LNCAP (cell line): ENCODE results near the gene ALOXE3.

Experiments
- TF ChIP-seq, protein P1 (sequence below): fragments of 450-650 bp; IDR thresholded peaks from 2 replicates; pipeline ENCODE4 v1.5.1; 2017; ENCODE audit warnings: mild to moderate bottlenecking

Gene ALOXE3

DNA sequence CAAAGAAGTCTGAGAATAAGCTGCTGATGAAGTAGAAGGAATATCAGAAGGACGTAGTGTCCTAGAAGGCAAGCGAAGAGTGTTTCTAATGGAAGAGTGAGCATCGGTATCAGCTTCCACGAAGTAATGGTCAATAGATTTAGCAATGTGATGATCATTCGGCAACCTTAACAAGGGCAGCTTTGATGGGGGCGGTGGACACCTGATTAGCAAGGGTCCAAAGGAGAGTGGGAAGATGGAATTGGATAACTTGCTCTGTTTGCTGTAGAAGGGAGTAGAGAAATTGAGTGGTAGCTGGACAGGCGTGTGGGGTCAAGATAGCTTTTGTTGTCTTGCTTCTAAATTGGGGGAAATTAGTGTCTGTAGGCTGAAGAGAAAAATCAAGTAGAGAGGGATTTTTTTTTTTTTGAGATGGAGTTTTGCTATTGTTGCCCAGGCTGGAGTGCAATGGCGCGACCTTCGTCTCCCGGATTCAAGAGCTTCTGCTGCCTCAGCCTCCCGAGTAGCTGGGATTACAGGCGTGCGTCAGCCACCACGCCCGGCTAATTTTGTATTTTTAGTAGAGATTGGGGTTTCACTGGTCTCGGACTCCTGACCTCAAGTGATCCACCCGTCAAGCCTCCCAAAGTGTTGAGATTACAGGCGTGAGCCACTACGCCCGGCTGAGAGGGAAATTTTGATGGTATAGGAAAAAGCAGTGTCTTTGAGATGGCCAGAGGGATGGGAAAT, 19.5 kb upstream of the ALOXE3 start:
- TF ChIP-seq, protein P1, sequence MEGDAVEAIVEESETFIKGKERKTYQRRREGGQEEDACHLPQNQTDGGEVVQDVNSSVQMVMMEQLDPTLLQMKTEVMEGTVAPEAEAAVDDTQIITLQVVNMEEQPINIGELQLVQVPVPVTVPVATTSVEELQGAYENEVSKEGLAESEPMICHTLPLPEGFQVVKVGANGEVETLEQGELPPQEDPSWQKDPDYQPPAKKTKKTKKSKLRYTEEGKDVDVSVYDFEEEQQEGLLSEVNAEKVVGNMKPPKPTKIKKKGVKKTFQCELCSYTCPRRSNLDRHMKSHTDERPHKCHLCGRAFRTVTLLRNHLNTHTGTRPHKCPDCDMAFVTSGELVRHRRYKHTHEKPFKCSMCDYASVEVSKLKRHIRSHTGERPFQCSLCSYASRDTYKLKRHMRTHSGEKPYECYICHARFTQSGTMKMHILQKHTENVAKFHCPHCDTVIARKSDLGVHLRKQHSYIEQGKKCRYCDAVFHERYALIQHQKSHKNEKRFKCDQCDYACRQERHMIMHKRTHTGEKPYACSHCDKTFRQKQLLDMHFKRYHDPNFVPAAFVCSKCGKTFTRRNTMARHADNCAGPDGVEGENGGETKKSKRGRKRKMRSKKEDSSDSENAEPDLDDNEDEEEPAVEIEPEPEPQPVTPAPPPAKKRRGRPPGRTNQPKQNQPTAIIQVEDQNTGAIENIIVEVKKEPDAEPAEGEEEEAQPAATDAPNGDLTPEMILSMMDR = no peak

DNA sequence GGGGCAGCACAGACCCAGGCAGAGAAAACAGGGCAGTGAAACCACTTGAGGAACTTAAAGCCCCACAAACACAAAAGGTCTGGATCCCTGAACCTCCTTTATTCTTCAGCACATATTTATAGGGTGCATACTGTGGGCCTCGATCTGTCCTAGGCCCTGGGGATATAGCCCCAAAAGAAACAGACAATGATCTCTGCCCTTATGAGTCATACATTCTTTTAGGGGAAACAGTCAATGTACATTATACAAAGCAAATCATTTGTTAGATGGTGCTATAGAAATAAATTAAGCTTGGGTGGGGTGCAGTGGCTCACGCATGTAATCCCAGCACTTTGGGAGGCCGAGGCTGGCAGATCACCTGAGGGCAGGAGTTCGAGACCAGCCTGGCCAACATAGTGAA, 15.6 kb upstream of the ALOXE3 start:
- TF ChIP-seq, protein P1 = no peak

DNA sequence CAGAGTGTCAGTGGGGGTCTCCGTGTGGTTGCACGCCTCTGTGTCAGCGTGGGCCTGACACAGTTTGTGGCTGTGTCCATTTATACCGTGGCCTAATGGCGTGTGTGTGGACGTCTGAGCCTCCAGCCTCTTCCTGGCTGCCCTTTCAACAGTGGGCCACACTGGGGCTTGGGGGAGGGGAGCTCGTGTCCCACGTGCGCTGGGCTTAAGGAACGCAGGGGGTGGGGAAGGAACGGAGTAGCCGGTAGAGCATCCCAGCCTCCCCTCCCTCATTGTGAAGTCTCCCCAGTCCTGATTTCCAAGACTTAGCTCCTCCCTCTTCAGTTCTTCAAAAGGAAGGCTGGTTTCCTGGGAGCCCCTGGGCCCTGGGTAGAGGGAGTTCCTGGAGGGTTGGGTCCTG, 15.1 kb upstream of the ALOXE3 start:
- TF ChIP-seq, protein P1 = no peak

DNA sequence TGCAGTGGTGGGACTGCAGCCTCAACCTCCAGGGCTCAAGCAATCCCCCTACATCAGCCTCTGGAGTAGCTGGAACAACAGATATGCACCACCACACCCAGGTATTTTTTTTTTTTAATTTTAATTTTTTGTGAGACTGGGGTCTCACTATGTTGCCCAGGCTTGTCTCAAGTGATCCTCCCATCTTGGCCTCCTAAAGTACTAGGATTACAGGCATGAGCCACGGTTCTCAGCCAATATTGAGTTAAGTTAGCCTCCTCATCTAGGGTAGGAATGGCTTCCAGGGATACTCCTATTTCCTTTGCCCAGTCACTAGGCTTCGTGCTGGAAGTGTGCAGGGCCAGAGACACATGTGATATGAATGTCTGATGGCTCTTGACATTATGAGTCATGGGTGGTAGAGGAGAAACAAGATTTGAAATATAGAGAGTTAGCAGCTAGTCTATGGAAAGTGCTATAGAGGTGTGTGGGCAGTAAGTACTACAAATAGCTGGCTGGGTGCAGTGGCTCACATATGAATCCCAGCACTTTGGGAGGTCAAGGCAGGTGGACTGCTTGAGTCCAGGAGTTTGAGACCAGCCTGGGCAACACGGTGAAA, 13.6 kb upstream of the ALOXE3 start:
- TF ChIP-seq, protein P1 = no peak

DNA sequence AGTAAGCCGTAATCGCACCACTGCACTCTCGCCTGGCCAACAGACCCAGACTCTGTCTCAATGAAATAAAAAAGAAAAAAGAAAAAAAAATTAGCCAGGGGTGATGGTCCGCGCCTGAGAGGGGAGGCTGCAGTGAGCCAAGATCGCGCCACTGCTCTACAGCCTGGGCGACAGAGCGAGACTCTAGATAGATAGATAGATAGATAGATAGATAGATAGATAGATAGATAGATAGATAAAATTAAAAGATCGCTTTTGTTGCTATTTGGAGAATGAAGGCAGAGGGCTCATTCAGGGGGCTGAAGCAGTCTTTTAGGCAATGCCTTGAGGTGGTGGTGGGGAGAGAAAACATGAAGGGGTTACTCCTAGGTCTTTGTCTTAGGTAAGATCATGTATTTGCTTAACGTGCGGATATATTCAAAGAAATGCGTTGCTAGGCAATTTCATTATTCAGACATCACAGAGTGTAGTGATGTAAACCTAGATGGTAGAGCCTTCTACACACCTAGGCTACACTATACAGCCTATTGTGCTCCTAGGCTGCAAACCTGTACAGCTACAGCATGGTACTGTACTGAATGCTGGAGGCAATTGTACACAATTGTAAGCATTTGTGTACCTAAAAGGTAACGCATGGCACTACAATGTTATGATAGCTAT, 9.9 kb upstream of the ALOXE3 start:
- TF ChIP-seq, protein P1 = no peak

DNA sequence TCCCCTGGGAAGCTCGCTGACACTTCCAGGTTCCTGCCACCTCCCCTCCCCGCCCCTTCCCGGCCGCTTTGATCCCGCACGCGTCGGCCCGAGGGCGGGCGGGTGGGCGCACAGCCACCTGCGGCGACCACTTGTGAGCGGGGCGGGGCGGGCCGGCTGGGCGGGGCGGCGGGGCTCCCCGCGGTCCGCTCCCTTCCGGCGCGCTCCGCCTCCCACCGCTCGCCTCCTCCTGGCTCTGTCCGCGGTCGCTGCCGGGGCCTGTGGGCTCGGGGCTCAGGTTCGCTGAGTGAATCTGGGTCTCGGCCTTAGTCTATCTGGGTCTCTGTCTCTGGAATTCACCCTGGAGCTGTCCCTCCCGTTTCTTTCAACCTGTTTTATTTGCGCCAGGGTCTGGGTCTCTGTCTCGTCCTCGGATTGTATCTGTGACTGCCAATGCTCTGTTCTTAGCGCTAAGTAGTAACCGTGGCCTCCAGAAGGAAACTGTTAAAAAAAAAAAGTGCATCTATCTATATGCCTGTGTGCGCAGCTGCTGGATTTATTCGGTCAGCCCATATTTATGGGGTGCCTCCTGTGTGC, 8.3 kb upstream of the ALOXE3 start:
- TF ChIP-seq, protein P1 = no peak

DNA sequence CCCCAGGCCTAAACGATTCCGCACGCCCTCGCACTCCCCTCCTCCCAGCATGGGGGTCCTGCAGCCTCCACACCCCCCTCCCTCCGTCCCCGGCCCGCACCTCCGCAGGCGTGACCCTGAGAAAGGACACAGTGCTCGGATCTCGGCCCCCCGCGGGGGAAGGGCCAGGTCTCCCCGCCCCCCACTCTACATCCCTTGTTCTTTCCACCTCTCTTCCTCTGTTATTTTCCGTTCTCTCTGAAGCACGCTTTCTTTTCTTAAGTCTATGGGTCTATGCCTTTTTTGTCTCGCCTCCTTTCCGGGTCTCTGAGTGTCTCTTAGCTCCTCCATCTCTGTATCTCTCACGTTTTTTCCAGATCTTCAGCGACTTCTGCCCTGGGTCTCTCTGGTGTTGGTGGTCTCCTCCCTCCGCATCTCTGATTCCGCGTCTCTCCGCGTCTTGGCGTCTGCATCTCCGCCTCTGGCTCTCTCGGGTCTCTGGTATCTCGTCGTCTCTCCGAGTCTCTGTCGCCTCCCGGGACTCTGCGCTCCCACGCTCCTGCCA, 7.7 kb upstream of the ALOXE3 start:
- TF ChIP-seq, protein P1 = no peak
